Activated naive CD4-positive, alpha-beta T cell treated with anti-CD3 and anti-CD28 coated beads, Interleukin-2, amount 50 U/mL, for 72 hours (primary cell): Measurements from ENCODE around the gene FCN1. TPM values are rescaled to one million over a fixed set of nuclear protein-coding genes. Genes with fewer than 3 reads are reported as not detected.
"Not testable (repeated sequence)": the region's sequence is repeated elsewhere in the genome, so short reads cannot be mapped to it uniquely, and the experiment has no call there.

Experiments used
- ATAC-seq, 2 donors: fragments of 150-1000 bp; cut with Tn5 transposase; 2 replicates each; pipeline ENCODE4 v1.10.0; 2021; ENCODE audit warnings: mild to moderate bottlenecking in 2 of 2, moderate library complexity in 2 of 2
- DNase-seq, 2 donors: peaks; one replicate each; pipeline ENCODE4 v3.0.0; 2021 to 2022; ENCODE audit warnings: low spot score in 2 of 2
- H3K27ac Mint-ChIP-seq, 2 donors: one replicate each; pipeline ENCODE4 v1.8.0; 2022; ENCODE audit warnings: mild to moderate bottlenecking in 2 of 2, mixed read lengths in 2 of 2
- H3K36me3 Mint-ChIP-seq, 2 donors: one replicate each; pipeline ENCODE4 v1.8.0; 2022; ENCODE audit warnings: mixed read lengths in 2 of 2
- H3K9me3 Mint-ChIP-seq, 2 donors: one replicate each; pipeline ENCODE4 v1.8.0; 2022; ENCODE audit warnings: mixed read lengths in 2 of 2
- total RNA-seq, 2 donors: library from RNA; stranded (reverse); gene quantifications; one replicate each; pipeline ENCODE4 v1.2.3, GENCODE V29; 2022

Gene FCN1
- total RNA-seq, 2 donors from 2014 or later, result not detected

DNA sequence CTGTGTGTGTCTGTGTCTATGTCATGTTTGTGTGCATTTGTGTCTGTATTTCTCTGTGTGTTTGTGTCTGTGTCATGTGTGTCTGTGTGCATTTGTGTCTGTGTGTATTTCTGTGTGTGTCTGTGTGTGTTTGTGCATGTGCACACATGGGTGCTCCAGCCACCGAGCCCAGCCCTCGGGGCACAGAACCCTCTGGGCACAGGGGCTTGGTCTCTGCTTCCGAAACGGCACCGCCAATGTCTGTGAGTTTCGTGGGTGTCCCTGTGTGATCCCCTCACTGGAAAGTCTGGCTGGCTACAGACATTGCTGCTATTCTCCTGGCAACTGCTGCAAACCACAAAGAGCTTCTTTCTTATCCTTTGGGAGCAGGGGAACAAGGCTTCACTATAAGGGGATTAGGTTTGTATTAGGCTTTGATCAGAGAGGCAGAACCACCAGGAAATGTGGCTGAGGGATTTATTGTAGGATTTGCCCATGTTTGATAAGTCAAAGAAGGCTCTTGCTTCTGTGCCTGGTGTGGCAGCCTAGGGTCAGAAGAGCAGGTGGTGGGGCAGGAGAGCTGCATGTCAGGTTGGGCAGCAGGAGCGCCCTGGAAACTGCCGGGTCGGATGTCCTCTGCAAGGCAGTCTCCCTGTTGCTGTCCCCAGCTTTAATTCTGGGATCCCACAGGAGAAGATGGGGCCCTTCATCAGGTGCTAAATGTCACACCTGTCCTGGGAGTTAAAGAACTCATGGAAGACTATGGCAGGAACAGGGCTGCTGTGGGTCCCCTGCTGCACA, 39.6 kb upstream of the FCN1 start:
- ATAC-seq (no peak), DNase-seq (peak in 1 of 2 donors; percentile 25)
- no peaks in the 10 kb centered on the region for H3K36me3 Mint-ChIP-seq
- H3K27ac Mint-ChIP-seq, result no peak overlapping the region
- H3K9me3 Mint-ChIP-seq, result no peaks in the 10 kb centered on the region

- not testable (repeated sequence) for H3K9me3 Mint-ChIP-seq, H3K27ac Mint-ChIP-seq, H3K36me3 Mint-ChIP-seq, ATAC-seq, DNase-seq
Observed at GRCh38 chr9:134956387-134956786, 38.7 kb upstream of the FCN1 start.

DNA sequence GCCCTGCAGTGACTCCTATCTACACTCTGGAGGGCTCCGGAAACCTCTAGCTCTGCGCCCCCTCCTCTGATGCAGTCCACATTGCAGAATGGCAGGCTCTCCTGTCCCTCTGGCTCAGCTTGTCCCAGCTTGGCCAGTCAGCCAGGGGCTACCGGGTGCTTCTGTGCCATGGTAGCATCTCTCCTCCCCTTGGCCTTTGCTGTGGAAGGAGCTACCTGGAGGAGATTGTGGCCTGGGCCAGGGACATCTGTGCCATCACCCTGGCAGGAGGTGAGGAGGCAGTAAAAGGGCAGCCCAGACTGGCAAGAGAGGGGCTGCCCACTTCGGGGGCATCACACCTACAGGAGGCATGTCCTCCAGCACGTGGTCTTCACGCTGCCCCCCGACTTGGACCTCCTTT, 38.1 kb upstream of the FCN1 start:
- Mint-ChIP-seq H3K9me3 (no peaks in the 10 kb centered on the region), H3K27ac (no peak overlapping the region), H3K36me3 (no peaks in the 10 kb centered on the region)
- DNase-seq, result peak in 1 of 2 donors; percentile 34
- ATAC-seq, result no peak

- no peak overlapping the region for H3K27ac Mint-ChIP-seq
- ATAC-seq (no peak), DNase-seq (peak in 1 of 2 donors; percentile 18)
- no peaks in the 10 kb centered on the region for H3K36me3 Mint-ChIP-seq
- H3K9me3 Mint-ChIP-seq, result no peaks in the 10 kb centered on the region
Observed at GRCh38 chr9:134955156-134955555, 37.4 kb upstream of the FCN1 start.

GRCh38 chr9:134951994-134952393, 34.3 kb upstream of the FCN1 start:
- ATAC-seq (no peak), DNase-seq (no peak)
- Mint-ChIP-seq H3K9me3 (no peaks in the 10 kb centered on the region), H3K27ac (no peak overlapping the region), H3K36me3 (no peaks in the 10 kb centered on the region)

GRCh38 chr9:134951461-134951860, 33.7 kb upstream of the FCN1 start:
- Mint-ChIP-seq H3K9me3 (no peaks in the 10 kb centered on the region), H3K27ac (no peak overlapping the region), H3K36me3 (no peaks in the 10 kb centered on the region)
- ATAC-seq (no peak), DNase-seq (no peak)

GRCh38 chr9:134950386-134951210, 32.9 kb upstream of the FCN1 start:
- H3K36me3 Mint-ChIP-seq, result no peaks in the 10 kb centered on the region
- DNase-seq, result no peak
- H3K27ac Mint-ChIP-seq, result no peak overlapping the region
- H3K9me3 Mint-ChIP-seq, result no peaks in the 10 kb centered on the region
- ATAC-seq, result no peak

DNA sequence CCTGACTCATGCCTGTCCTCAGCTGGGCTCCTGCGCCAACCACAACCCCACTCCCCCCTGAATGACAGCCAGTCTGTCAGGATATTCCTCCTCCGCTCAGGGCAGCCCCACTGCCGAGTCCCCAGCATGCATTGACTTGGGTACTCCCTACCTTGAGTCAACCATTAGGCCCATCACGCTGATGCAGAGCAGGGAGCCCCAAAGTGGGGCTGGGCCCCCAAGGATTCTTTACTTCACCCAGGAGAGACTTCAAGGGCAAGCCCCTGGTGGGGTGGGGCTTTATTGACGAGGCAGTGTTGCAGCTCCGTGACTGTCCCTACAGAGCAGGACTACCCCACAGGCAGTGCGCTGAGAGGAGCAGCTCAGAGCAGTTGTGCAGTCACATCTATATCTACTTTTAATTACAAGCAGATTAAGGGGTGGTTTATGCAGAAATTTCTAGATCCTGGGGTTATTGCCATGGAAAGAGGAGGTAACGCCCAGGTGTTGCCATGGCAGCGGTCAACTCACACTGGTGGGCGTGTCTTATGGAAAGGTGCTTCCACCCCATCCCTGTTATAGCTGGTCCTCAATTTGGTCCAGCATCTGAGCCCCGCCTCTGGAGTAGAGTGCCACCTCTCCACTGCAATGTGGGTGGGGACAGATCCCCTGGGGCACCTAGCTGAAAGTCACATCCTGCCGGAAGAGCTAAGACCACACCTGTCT, 32.1 kb upstream of the FCN1 start:
- no peaks in the 10 kb centered on the region for H3K9me3 Mint-ChIP-seq
- DNase-seq, result no peak

GRCh38 chr9:134948149-134948548, 30.4 kb upstream of the FCN1 start:
- no peaks in the 10 kb centered on the region for H3K9me3 Mint-ChIP-seq
- ATAC-seq (no peak), DNase-seq (no peak)
- H3K27ac Mint-ChIP-seq, result no peak overlapping the region
- no peaks in the 10 kb centered on the region for H3K36me3 Mint-ChIP-seq

More for the DNA sequence above, 32.1 kb upstream of the FCN1 start:
- Mint-ChIP-seq H3K36me3 (no peaks in the 10 kb centered on the region), H3K27ac (no peak overlapping the region)
- no peak for ATAC-seq

GRCh38 chr9:134947265-134947955, 29.7 kb upstream of the FCN1 start:
- DNase-seq (no peak), ATAC-seq (no peak)
- Mint-ChIP-seq H3K9me3 (no peaks in the 10 kb centered on the region), H3K36me3 (no peaks in the 10 kb centered on the region), H3K27ac (no peak overlapping the region)

- H3K36me3 Mint-ChIP-seq, result no peaks in the 10 kb centered on the region
- H3K27ac Mint-ChIP-seq, result no peak overlapping the region
- DNase-seq (no peak), ATAC-seq (no peak)
- H3K9me3 Mint-ChIP-seq, result no peaks in the 10 kb centered on the region
Observed at GRCh38 chr9:134946663-134947062, 29.0 kb upstream of the FCN1 start.

GRCh38 chr9:134945509-134946275, 28.0 kb upstream of the FCN1 start:
- Mint-ChIP-seq H3K9me3 (no peaks in the 10 kb centered on the region), H3K27ac (no peak overlapping the region), H3K36me3 (no peaks in the 10 kb centered on the region)
- DNase-seq, result no peak
- no peak for ATAC-seq

DNA sequence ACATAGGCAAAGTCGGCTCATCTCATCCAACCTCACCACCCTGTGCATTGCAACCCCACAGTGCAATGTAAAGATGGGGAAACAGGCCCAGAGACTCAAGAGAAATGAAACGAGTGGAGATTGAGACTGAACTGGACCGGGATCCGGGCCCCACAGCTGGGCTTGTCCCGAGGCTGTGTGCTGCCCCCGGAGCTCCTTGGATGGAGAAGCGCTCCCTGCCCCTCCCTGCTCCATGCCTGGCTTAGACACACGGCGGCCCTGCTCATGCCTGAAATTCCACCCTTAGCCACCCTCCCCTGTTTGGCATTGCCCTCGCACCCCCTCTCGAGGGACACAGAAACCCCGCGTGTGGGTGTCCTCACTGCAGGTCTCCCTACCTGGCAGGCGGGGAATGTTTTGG, 27.2 kb upstream of the FCN1 start:
- no peak for ATAC-seq
- H3K27ac Mint-ChIP-seq, result no peak overlapping the region
- no peaks in the 10 kb centered on the region for H3K9me3 Mint-ChIP-seq
- no peaks in the 10 kb centered on the region for H3K36me3 Mint-ChIP-seq
- no peak for DNase-seq

- H3K9me3 Mint-ChIP-seq, result no peaks in the 10 kb centered on the region
- no peak overlapping the region for H3K27ac Mint-ChIP-seq
- DNase-seq (no peak), ATAC-seq (no peak)
- H3K36me3 Mint-ChIP-seq, result no peaks in the 10 kb centered on the region
Observed at GRCh38 chr9:134944351-134944802, 26.7 kb upstream of the FCN1 start.

DNA sequence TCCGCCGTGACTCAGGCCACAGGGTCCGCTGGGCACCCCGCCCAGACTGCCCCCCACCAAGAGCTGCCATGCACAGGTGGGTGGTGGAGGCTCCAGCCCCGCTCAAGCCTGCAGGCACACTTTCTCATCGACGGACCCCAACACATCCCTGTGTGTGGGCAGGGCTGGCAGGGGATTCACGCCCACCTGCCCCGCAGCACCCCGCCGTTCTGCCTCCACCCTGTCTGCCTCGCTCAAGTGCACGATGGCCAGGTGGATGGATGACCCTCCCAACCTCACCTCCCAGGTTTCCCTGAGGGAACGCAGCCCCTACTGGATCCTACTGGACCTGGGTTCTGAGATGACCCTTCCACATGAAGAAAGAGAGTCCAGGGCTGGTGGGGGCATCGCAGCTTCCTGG, 26.1 kb upstream of the FCN1 start:
- no peak for DNase-seq
- Mint-ChIP-seq H3K27ac (no peak overlapping the region), H3K36me3 (no peaks in the 10 kb centered on the region), H3K9me3 (no peaks in the 10 kb centered on the region)
- ATAC-seq, result no peak

GRCh38 chr9:134943411-134943810, 25.7 kb upstream of the FCN1 start:
- Mint-ChIP-seq H3K27ac (no peak overlapping the region), H3K9me3 (no peaks in the 10 kb centered on the region), H3K36me3 (no peaks in the 10 kb centered on the region)
- ATAC-seq (no peak), DNase-seq (no peak)
